ENCODE results near the gene CHST11.
"Not testable (repeated sequence)": the region's sequence is repeated elsewhere in the genome, so short reads cannot be mapped to it uniquely, and the experiment has no call there.

Gene CHST11

DNA sequence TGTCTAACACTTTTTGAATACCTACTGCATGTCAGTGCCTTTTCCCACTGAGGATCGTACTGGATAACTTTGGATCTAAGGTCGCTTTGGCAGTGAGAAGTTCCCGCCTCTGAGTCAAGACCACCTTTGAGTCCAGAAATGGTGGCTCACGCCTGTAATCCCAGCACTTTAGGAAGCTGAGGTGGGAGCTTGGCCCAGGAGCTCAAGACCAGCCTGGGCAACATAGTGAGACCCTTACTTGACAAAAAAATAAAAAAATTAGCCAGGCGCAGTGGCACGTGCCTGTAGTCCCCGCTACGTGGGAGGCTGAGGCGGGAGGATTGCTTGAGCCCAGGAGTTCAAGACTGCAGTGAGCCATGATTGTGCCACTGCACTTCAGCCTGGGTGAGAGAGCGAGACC is 61.1 kb downstream of the CHST11 start:
- FAIRE-seq (no peak), DNase-seq (ENCODE audit: extremely low spot score, insufficient read length, low read depth) (no peak)

- DNase-seq (ENCODE audit: extremely low spot score, insufficient read length, low read depth) = no peak
- no peak for FAIRE-seq
These were observed 62.7 kb downstream of the CHST11 start for GRCh38 chr12:104519190-104520019.

- DNase-seq (ENCODE audit: extremely low spot score, insufficient read length, low read depth) (peak; percentile 37), FAIRE-seq (peak; percentile 81)
These were observed 63.6 kb downstream of the CHST11 start for GRCh38 chr12:104520242-104520900.

DNA sequence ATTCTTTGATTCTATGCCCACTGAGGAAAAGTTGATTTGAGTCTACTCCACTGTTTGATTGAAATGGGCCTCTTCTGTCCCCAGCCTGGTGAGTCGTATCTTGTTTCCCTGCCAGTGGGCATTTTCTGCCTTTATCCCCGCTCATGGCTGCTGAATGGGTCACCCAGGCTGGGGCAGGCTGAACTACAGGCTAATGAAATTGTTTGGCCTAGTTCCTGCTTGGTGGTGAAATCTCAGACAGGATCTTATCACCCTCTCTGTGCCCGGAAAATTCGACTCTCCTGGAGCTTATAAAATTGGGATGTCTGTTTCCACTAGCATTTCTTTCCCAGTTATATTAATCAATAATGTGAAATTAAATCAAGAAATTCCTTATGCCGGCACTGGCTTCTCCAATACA is 65.0 kb downstream of the CHST11 start:
- FAIRE-seq = no peak
- DNase-seq (ENCODE audit: extremely low spot score, insufficient read length, low read depth) = no peak

- DNase-seq (ENCODE audit: extremely low spot score, insufficient read length, low read depth) (no peak), FAIRE-seq (peak; percentile 72)
These were observed 66.4 kb downstream of the CHST11 start for GRCh38 chr12:104522985-104523722.

GRCh38 chr12:104524034-104524832 is 67.5 kb downstream of the CHST11 start:
- no peak for FAIRE-seq
- DNase-seq (ENCODE audit: extremely low spot score, insufficient read length, low read depth) = no peak

- FAIRE-seq = no peak
- no peak for DNase-seq (ENCODE audit: extremely low spot score, insufficient read length, low read depth)
These were observed 69.6 kb downstream of the CHST11 start for GRCh38 chr12:104526320-104526719.

- FAIRE-seq (no peak), DNase-seq (ENCODE audit: extremely low spot score, insufficient read length, low read depth) (no peak)
These were observed 70.0 kb downstream of the CHST11 start for GRCh38 chr12:104526751-104527150.

GRCh38 chr12:104527653-104528052 is 70.9 kb downstream of the CHST11 start:
- not testable (repeated sequence) for DNase-seq (ENCODE audit: extremely low spot score, insufficient read length, low read depth); FAIRE-seq

DNA sequence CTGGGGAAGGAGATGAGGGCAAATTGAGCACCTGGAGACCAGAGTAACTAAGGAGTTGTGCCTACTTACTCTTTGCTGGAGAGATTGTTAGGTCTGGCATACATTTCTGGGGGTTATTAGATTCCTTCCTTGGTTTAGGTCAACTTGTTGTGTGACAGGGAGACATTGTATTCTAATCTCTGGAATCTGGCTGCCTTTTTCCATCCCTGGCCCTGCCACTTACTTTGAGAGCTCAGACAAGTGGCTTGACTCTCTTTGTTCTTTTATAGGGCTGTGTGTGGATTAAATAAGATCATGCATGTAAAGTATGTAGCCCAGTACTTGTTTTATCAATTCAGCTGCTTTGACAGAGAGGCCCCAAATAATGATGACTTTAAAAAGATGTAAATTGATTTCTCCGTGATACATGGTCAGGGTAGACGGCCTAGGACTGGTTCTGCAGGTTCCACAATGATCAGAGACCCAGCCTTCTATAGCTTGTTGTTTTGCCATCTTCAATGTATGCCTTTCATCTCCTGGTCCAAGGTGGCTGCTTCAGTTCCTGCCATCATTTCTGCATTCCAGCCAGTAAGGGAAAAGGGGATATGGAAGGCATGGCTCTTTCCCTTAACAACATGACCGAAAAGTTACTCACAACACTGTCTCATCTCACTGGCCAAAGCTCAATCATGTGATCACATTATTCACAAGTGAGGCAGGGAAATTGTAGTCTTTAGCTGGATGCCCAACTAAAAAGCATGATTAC is 72.6 kb downstream of the CHST11 start:
- no peak for FAIRE-seq

GRCh38 chr12:104532636-104533035 is 75.9 kb downstream of the CHST11 start:
- DNase-seq (ENCODE audit: extremely low spot score, insufficient read length, low read depth) (no peak), FAIRE-seq (no peak)

More for the DNA sequence above, 72.6 kb downstream of the CHST11 start:
- DNase-seq (ENCODE audit: extremely low spot score, insufficient read length, low read depth) = no peak

DNA sequence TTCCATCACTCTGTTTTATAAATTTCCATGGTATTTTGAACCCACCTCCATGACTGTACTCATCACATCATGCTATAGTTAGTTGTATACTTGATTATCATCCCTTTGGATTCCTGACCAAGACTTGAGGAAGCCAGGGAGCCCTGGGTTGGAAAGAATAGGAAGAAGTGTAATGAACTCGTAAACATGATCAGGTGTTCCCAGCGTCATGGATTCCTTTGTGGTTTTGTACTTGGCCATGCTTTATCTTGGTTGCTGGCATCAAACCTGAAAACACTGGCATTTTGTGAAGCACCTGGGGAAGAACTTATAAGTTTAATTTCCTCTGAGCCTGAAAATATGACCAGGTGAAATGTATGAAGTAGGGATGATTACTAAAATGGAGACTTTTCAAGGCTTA is 76.4 kb downstream of the CHST11 start:
- FAIRE-seq = no peak
- no peak for DNase-seq (ENCODE audit: extremely low spot score, insufficient read length, low read depth)

GRCh38 chr12:104534162-104534856 is 77.6 kb downstream of the CHST11 start:
- peak; percentile 63 for FAIRE-seq

GRCh38 chr12:104534857-104535248 is 78.1 kb downstream of the CHST11 start:
- FAIRE-seq = no peak
- DNase-seq (ENCODE audit: extremely low spot score, insufficient read length, low read depth) = no peak

More at GRCh38 chr12:104534162-104534856, 77.6 kb downstream of the CHST11 start:
- DNase-seq (ENCODE audit: extremely low spot score, insufficient read length, low read depth) = no peak

DNA sequence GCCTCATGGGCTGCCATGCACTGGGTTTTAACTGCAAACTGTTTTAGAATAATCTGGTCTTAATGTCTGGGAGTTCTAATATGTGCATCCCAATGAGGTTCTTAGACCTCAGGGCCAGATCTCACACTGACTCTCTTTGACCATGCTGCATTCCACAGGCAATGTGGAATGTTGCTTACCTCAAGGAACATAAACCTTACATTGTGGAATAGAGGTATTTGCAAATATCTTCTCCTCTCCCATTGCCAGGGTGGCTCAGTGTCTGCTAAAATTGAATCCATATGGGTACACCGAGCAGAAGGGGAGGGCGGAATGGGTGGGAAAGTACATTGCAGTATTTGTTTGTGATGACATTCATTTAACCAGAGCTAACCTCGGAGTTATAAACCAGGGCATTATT is 78.6 kb downstream of the CHST11 start:
- DNase-seq (ENCODE audit: extremely low spot score, insufficient read length, low read depth) = no peak
- no peak for FAIRE-seq

DNA sequence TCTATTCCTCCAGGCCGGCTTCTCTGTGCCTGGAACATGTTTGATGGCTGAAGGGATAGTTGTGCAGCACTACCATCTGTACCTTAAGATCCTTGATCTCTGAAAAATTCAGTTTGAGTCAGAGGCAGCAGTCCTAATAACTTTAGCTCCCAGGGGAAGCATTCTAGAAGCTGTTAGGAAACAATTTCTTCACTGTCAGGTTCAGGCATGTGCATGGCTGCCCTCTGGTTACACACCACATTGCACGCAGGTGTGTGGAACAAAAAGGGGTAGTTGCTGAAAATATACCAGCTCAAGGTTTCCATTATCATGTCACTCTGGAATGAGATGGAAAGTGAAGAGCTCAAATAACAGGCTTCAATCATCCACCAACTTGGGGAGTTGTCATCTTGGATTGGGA is 80.1 kb downstream of the CHST11 start:
- FAIRE-seq = peak; percentile 38
- no peak for DNase-seq (ENCODE audit: extremely low spot score, insufficient read length, low read depth)

DNA sequence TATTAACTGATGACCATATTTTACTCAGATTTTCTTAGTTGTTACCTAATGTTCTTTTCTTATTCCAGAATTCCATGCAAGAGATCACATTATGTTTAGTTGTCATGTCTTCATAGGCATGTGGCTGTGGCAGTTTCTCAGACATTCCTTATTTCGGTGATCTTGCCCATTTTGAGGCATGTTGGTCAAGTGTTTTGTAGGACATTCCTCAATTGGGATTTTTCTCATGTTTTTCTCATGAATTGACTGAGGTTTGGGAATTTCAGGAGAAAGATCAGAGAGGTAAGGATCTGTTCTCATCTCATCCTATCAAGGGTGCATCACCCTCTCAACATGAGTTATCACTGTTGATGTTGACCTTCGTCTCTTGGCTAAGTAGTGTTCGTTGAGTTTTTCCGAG is 81.3 kb downstream of the CHST11 start:
- FAIRE-seq (no peak), DNase-seq (ENCODE audit: extremely low spot score, insufficient read length, low read depth) (no peak)

DNA sequence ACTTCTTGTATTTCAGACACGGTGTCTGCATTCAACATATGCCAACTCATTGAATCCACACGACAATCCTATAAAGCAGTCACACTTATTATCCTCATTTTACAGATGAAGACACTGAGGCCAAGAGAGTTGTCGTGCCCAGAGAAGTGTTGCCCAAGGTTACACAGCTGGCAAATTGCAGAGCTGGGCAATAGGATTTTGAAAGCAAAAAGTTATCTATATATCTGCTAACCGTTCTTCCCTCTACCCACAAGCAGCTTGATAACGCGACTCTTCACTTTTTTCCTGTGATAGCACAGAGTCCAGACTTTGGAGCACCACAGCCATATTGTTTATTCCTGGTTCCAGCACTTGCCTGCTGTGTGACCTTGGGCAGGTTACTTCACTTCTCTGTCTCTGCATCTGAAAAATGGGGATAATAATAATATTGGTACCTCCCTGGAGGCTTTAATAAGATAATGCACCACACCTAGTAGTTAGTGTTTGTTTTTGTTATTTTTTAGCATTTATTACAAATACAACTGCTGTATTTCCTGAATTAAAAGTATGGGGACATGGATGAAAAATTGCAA is 82.2 kb downstream of the CHST11 start:
- FAIRE-seq (no peak), DNase-seq (ENCODE audit: extremely low spot score, insufficient read length, low read depth) (no peak)
